Body of pancreas (tissue), 4 donors: ENCODE results near the gene BANF2. TPM values are rescaled to one million over a fixed set of nuclear protein-coding genes. Genes with fewer than 3 reads are reported as not detected.

ENCODE experiments used
- ATAC-seq: fragments of 150-250 bp; one replicate; pipeline ENCODE4 v1.9.1; 2016
- DNase-seq, 4 donors: peaks; one replicate each; pipeline ENCODE4 v3.0.0-alpha.2; 2019
- H3K27ac ChIP-seq, 4 donors: fragments of 200-600 bp; sonication (generic); 1 replicate in 3 of 4; 2 replicates in 1 of 4; pipeline versions ENCODE4 v1.5.1 to v1.6.1; 2016 to 2019; ENCODE audit warnings: mild to moderate bottlenecking in 1 of 4, mixed read lengths in 1 of 4, moderate library complexity in 1 of 4
- H3K27me3 ChIP-seq, 2 donors: fragments of 200-600 bp; sonication (generic); one replicate each; pipeline ENCODE4 v1.6.0; 2016; ENCODE audit warnings: mild to moderate bottlenecking in 1 of 2
- H3K36me3 ChIP-seq, 2 donors: fragments of 200-600 bp; sonication (generic); replicated peaks in 1 of 2; 2 replicates each; pipeline ENCODE4 v1.5.1; 2016; ENCODE audit warnings: low read depth in 2 of 2; ENCODE audit not compliant: insufficient read depth in 1 of 2
- H3K4me1 ChIP-seq: fragments of 200-600 bp; sonication (generic); one replicate; pipeline ENCODE4 v1.6.0; 2016
- H3K4me3 ChIP-seq, 2 donors: fragments of 200-600 bp; sonication (generic); 1 replicate in 1 of 2; 2 replicates in 1 of 2; pipeline ENCODE4 v1.5.1; 2016 to 2019
- H3K9me3 ChIP-seq, 3 donors: fragments of 200-600 bp; sonication (generic); 1 replicate in 2 of 3; 2 replicates in 1 of 3; pipeline ENCODE4 v1.5.1; 2016
- POLR2A ChIP-seq, 3 donors: fragments of 450-650 bp; IDR thresholded peaks; one replicate each; pipeline ENCODE4 v1.6.1; 2016; ENCODE audit warnings: antibody characterized with exemption in 3 of 3, mild to moderate bottlenecking in 2 of 3
- WGBS, 2 donors: methylation state at CpG; one replicate each; pipeline ENCODE4 v1.1.5; 2017; 5-methylcytosine and 5-hydroxymethylcytosine counted together
- intact Hi-C: fragments of 100-400 bp; cut with DNase I; formaldehyde crosslinking; loops from one replicate; pipeline ENCODE4 v1.15.1; 2023
- total RNA-seq, 2 donors: library from RNA; depleted of rRNA; stranded (reverse); fragments of >200 nt; gene quantifications; one replicate each; pipeline ENCODE4 v1.1.0, GENCODE V29; 2016
- TF ChIP-seq, protein P1 (sequence below), 7 experiments: fragments of 450-650 bp in 4 of 7; fragments of 200-600 bp in 3 of 7; sonication (generic) in 3 of 7; IDR thresholded peaks; one replicate each; pipeline ENCODE4 v1.5.1; 2016 to 2019; ENCODE audit warnings: antibody characterized with exemption in 7 of 7

BANF2 gene
- total RNA-seq, 2 donors from 2014 or later = 4.0 TPM; not detected in 1

DNA sequence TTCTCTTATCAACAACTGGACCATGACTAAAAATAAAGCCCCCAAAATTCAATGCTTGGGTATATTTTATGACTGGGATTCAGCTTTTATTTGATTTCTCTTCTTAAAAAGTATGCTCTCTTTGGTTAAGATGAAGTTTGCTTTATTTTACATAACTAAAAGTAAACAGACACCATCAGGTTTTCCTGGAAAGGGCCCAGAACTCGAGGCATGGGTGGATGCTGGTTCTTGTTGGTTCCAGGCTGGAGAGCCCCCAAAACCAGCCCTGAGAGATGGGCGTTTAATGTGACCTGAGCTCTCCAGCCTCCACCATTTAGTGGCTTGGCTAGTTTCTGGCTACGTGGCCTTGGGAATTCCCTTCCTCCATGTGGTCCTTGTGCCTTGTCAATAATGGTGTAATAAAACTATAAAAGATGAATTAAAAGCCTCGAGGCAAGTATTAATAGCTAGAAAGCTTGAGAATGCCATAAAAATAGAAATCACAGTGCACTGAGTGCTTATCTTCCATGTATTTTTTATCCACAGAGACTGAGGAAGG, 34.1 kb downstream of the BANF2 start:
- no peak for TF ChIP-seq POLR2A (IDR thresholded peaks at IDR 0.05)
- TF ChIP-seq, protein P1, sequence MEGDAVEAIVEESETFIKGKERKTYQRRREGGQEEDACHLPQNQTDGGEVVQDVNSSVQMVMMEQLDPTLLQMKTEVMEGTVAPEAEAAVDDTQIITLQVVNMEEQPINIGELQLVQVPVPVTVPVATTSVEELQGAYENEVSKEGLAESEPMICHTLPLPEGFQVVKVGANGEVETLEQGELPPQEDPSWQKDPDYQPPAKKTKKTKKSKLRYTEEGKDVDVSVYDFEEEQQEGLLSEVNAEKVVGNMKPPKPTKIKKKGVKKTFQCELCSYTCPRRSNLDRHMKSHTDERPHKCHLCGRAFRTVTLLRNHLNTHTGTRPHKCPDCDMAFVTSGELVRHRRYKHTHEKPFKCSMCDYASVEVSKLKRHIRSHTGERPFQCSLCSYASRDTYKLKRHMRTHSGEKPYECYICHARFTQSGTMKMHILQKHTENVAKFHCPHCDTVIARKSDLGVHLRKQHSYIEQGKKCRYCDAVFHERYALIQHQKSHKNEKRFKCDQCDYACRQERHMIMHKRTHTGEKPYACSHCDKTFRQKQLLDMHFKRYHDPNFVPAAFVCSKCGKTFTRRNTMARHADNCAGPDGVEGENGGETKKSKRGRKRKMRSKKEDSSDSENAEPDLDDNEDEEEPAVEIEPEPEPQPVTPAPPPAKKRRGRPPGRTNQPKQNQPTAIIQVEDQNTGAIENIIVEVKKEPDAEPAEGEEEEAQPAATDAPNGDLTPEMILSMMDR (IDR thresholded peaks at IDR 0.05) = no peak
- Histone ChIP-seq H3K9me3 (no peaks in the 10 kb centered on the region), H3K36me3 (no peaks in the 10 kb centered on the region), H3K4me1 (peaks cover 46% of the 10 kb centered on the region), H3K4me3 (no peak overlapping the region), H3K27ac (peak overlapping the region; percentile 59 to 83 (median 74)), H3K27me3 (no peaks in the 10 kb centered on the region)
- intact Hi-C loops = no loop called here
- WGBS, 2 donors = 15% methylated on average over 4 of the region's 4 CpGs
- DNase-seq (peak; percentile 46 to 72 (median 58)), ATAC-seq (peak; percentile 64)

DNA sequence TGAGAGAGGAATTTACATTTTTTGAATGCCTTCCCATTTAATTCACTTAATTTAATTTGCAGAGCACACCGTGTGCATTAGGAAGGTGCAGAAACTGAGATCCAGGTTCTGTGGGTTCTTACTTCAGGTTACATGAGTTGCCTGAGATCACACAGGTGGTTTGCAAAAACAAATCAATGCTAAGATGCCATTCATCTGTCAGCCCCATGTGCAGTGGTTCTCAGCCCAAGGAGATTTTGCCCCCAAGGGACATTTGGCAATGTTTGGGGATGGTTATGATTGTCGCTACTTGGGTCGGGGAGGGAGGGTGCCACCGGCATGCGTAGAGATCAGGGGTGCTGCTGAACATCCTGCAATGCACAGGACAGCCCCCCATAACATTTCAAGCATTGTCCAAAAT, 34.6 kb downstream of the BANF2 start:
- intact Hi-C loops = no loop called here
- peak; percentile 86 for ATAC-seq
- no peaks in the 10 kb centered on the region for H3K9me3 ChIP-seq
- TF ChIP-seq, protein P1 (IDR thresholded peaks at IDR 0.05) = no peak
- TF ChIP-seq POLR2A (IDR thresholded peaks at IDR 0.05) = no peak
- no peaks in the 10 kb centered on the region for H3K36me3 ChIP-seq
- H3K27me3 ChIP-seq = no peaks in the 10 kb centered on the region
- 36 to 44% methylated on average over 5 of the region's 5 CpGs for WGBS, 2 donors
- H3K27ac ChIP-seq = peak overlapping the region; percentile 59 to 83 (median 74)
- peaks cover 46% of the 10 kb centered on the region for H3K4me1 ChIP-seq
- DNase-seq = peak; percentile 68 to 81 (median 74)
- no peak overlapping the region for H3K4me3 ChIP-seq

DNA sequence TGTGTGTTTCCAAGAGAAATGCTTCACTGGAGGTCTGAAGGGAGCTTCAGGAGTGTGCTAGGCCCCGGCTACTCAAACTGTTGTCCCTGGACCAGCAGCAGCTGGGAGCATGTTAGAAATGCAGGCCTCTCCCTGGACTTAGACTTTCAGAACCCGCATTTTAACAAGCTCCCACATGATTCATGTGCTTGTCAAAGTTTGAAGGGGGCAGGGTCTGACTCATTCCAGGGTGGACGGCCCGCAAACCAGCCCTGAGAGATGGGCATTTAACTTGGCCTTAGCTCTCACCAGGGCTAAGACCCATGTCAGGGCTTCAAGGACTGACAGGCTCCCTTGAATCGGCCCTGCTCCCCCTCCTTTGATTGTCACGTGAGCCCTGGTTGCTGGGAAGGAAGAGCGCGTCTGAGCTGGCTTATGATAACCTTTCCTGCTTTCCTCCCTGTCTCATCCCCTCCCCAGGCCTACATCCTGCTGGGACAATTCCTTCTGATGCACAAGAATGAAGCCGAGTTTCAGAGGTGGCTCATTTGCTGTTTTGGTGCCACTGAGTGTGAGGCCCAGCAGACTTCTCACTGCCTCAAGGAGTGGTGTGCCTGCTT, 35.5 kb downstream of the BANF2 start:
- Histone ChIP-seq H3K36me3 (no peaks in the 10 kb centered on the region), H3K4me3 (no peak overlapping the region), H3K9me3 (no peaks in the 10 kb centered on the region), H3K27me3 (no peaks in the 10 kb centered on the region), H3K4me1 (peaks cover 51% of the 10 kb centered on the region), H3K27ac (peak overlapping the region; percentile 49 to 83 (median 74))
- WGBS, 2 donors = 61 to 65% methylated on average over 6 to 9 of the region's 9 CpGs
- no peak for TF ChIP-seq POLR2A (IDR thresholded peaks at IDR 0.05)
- TF ChIP-seq, protein P1 (IDR thresholded peaks at IDR 0.05) = no peak
- peak; percentile 6 for ATAC-seq
- DNase-seq = peak in 1 of 4 donors; percentile 38
- intact Hi-C loops = no loop called here

DNA sequence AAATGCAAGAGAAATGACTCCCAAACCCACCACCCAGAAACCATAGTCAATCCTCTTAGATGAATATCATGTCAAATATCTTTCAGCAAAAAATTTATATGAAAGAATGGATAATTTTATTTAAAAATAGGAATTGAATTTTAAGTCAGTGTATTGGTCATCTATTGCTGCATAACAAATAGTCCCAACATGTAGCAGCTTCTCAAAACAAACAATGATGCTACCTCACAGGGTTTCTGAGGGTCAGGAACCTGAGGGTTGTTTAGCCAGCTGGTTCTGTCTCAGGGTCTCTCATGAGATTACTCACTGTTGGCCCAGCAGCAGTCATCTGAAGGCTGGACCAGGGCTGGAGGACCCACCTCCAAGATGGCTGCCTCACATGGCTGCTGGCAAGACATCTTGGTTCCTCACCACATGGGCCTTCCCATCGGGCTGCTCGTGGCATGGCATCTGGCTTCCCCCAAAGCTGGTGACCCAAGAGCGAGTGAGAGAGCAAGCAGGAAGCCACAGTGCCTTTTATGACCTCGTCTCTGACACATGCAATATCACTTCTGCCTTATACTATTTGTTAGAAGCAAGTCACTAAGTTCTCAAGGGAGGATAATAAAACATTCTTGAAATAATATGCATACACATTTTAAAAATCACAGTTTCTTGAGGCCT, 36.3 kb downstream of the BANF2 start:
- Histone ChIP-seq H3K4me1 (peaks cover 54% of the 10 kb centered on the region), H3K36me3 (no peaks in the 10 kb centered on the region), H3K27me3 (no peaks in the 10 kb centered on the region), H3K4me3 (no peak overlapping the region), H3K9me3 (no peaks in the 10 kb centered on the region), H3K27ac (peak overlapping the region in 2 of 4 donors; percentile 72 to 83)
- 90 to 94% methylated on average over 4 of the region's 4 CpGs for WGBS, 2 donors
- DNase-seq (no peak), ATAC-seq (no peak)
- intact Hi-C loops = no loop called here
- no peak for TF ChIP-seq POLR2A (IDR thresholded peaks at IDR 0.05)
- TF ChIP-seq, protein P1 (IDR thresholded peaks at IDR 0.05) = no peak
